HUES64 (cell line): ENCODE data around the gene JHY.

Experiments used
- H3K27ac ChIP-seq: 2 replicates; pipeline ENCODE4 v1.7.0; 2013; ENCODE audit warnings: low read depth, low read length, inconsistent platforms
- H3K27me3 ChIP-seq: 2 replicates; pipeline ENCODE4 v1.6.1; 2013; ENCODE audit warnings: mild to moderate bottlenecking, low read length; ENCODE audit not compliant: insufficient read depth
- H3K36me3 ChIP-seq: 2 replicates; pipeline ENCODE4 v1.6.1; 2013; ENCODE audit warnings: mild to moderate bottlenecking, low read length; ENCODE audit not compliant: insufficient read depth
- H3K4me1 ChIP-seq: 2 replicates; pipeline ENCODE4 v1.6.1; 2013; ENCODE audit warnings: mild to moderate bottlenecking, low read length, moderate library complexity; ENCODE audit not compliant: insufficient read depth
- H3K4me3 ChIP-seq: 2 replicates; pipeline ENCODE4 v1.5.1; 2013; ENCODE audit warnings: mild to moderate bottlenecking, low read length, moderate library complexity
- H3K9ac ChIP-seq: 2 replicates; pipeline ENCODE4 v1.6.1; 2013; ENCODE audit warnings: mild to moderate bottlenecking, low read depth, low read length
- H3K9me3 ChIP-seq: 2 replicates; pipeline ENCODE4 v1.6.1; 2013; ENCODE audit warnings: low read depth, low read length; ENCODE audit not compliant: insufficient read depth
- WGBS: fragments of 150-250, 120-280 bp; methylation state at CpG from one replicate; pipeline ENCODE4 v1.1.7; 2013; ENCODE audit warnings: missing lambda C conversion rate; 5-methylcytosine and 5-hydroxymethylcytosine counted together

JHY gene

DNA sequence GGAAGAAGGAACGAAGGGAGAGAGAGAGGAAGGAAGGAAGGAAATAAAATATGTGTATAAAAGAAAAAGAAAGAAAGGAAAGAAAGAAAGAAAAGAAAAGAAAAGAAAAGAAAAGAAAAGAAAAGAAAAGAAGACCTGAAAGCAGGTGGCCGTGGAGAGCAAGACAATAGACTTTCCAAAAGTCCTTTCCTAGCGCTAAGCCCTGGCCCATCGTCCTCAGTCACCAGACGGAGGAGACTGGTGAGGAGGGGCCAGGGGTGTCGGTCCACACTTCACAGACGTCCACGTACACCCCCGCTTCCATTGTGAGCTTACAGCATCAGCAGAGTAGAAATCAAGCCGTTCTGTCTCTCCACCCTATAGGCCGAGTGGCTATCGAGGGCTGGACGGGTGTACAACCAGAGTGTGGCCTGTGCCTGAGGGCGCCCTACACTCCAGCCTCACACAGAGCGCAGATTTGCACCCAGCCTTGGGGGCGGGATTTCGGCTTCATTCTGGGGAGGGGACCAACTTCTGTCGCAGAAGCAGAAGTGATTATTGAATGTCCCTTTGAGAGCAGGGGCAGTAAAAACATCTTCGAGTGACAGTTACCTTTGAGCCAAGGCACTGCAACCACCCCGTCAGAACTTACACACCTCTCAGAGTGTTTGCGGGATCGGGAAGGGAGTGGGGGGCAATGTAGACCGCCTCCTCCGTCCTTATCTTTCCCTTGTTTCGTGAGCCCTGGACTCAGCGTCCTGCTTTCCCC lies 101.1 kb downstream of the JHY start:
- H3K4me1 ChIP-seq, result peaks cover 19% of the 10 kb centered on the region
- peaks cover 98% of the 10 kb centered on the region for H3K27me3 ChIP-seq
- WGBS, result 12% methylated on average over 26 of the region's 26 CpGs
- H3K4me3 ChIP-seq, result peak overlapping the region; percentile 74
- H3K9me3 ChIP-seq, result no peaks in the 10 kb centered on the region
- no peaks in the 10 kb centered on the region for H3K36me3 ChIP-seq
- H3K27ac ChIP-seq, result no peak overlapping the region
- H3K9ac ChIP-seq, result peak overlapping the region; percentile 57

- peak overlapping the region; percentile 57 for H3K9ac ChIP-seq
- peak overlapping the region; percentile 74 for H3K4me3 ChIP-seq
- H3K27me3 ChIP-seq, result peaks cover 92% of the 10 kb centered on the region
- no peaks in the 10 kb centered on the region for H3K9me3 ChIP-seq
- H3K36me3 ChIP-seq, result no peaks in the 10 kb centered on the region
- under 1% methylated on average over 59 of the region's 59 CpGs for WGBS
- H3K4me1 ChIP-seq, result peaks cover 15% of the 10 kb centered on the region; the same call in 1 of the 2 replicates
- H3K27ac ChIP-seq, result no peak overlapping the region
Measured at GRCh38 chr11:122984186-122985011, 101.8 kb downstream of the JHY start.

- Histone ChIP-seq H3K4me3 (no peak overlapping the region), H3K27me3 (no peaks in the 10 kb centered on the region), H3K4me1 (peaks cover 5% of the 10 kb centered on the region; the same call in 1 of the 2 replicates), H3K9me3 (no peaks in the 10 kb centered on the region), H3K36me3 (no peaks in the 10 kb centered on the region), H3K9ac (no peak overlapping the region), H3K27ac (no peak overlapping the region)
- WGBS, result 85% methylated on average over 3 of the region's 3 CpGs
Measured at GRCh38 chr11:122995526-122995925, 113.0 kb downstream of the JHY start.

DNA sequence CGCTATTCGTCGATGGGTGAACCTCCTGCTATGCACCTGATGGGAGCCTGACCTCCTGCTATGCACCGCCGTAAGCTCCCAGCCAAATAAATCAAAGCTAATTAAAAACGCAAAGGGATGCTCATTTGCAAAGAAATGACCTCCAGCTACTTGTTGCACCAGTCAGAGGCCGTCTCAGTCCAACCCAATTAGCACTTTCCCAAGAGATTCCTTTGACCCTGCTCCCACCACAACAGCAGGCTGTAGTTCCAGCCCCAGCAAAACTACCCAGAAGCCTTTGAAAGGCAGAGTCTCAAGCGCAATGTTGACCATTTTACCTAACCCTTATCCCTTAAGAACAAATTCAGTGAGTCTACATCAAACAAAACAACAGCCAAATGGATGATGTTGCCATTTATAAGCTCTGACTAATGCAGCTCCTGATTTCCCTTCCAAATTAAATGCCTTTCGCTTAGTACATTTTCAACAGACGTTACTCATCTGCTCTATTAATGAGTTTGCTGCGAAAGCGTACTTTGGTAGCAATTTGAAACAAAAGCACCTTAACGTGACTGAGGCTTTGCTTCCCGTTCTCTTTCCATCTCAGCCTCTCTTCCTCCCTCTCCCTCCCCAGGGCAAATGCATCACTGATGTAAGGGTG lies 116.3 kb downstream of the JHY start:
- no peak overlapping the region for H3K9ac ChIP-seq
- WGBS, result 47% methylated on average over 14 of the region's 14 CpGs

GRCh38 chr11:123000721-123001120 lies 118.2 kb downstream of the JHY start:
- Histone ChIP-seq H3K9ac (no peak overlapping the region), H3K27ac (no peak overlapping the region), H3K36me3 (no peaks in the 10 kb centered on the region), H3K27me3 (0 out of 2 replicates have a peak, but pooled peaks cover 3% of the 10 kb centered on the region), H3K4me3 (no peak overlapping the region), H3K4me1 (peaks cover 5% of the 10 kb centered on the region; the same call in 1 of the 2 replicates), H3K9me3 (no peaks in the 10 kb centered on the region)
- over 99% methylated on average over 5 of the region's 5 CpGs for WGBS

More for the DNA sequence above, 116.3 kb downstream of the JHY start:
- Histone ChIP-seq H3K4me1 (peaks cover 5% of the 10 kb centered on the region; the same call in 1 of the 2 replicates), H3K27ac (no peak overlapping the region), H3K9me3 (no peaks in the 10 kb centered on the region), H3K36me3 (no peaks in the 10 kb centered on the region), H3K27me3 (0 out of 2 replicates have a peak, but pooled peaks cover 3% of the 10 kb centered on the region), H3K4me3 (no peak overlapping the region)

GRCh38 chr11:123006860-123007542 lies 124.4 kb downstream of the JHY start:
- Histone ChIP-seq H3K36me3 (no peaks in the 10 kb centered on the region), H3K27me3 (0 out of 2 replicates have a peak, but pooled peaks cover 3% of the 10 kb centered on the region), H3K4me3 (no peak overlapping the region), H3K9ac (no peak overlapping the region), H3K4me1 (peaks cover 9% of the 10 kb centered on the region), H3K27ac (no peak overlapping the region), H3K9me3 (no peaks in the 10 kb centered on the region)
- 71% methylated on average over 5 of the region's 5 CpGs for WGBS
